K562 (cell line): Measurements from ENCODE around the gene LUC7L3. TPM values are rescaled to one million over a fixed set of nuclear protein-coding genes. Genes with fewer than 3 reads are reported as not detected.

Experiments used
- ATAC-seq: fragments of 200-7000 bp; cut with Tn5 transposase; 3 replicates; pipeline ENCODE4 v1.9.1; 2020; ENCODE audit warnings: moderate library complexity
- BruUV-seq: library from RNA; stranded (reverse); fragments of 400-500 nt; replicated peaks from 2 replicates; lab custom pipeline; 2021; lab: Mats Ljungman, UMichigan
- CTCF ChIA-PET: fragments of 300-600 bp; formaldehyde crosslinking; extraction: SDS; loops from one replicate; lab custom pipeline; 2021; ENCODE audit warnings: low intra/inter-chr PET ratio; lab: Yijun Ruan, JAX
- POLR2A ChIA-PET: fragments of 300-600, 350-650 bp; sonication (Branson Sonifier 250); formaldehyde crosslinking; extraction: SDS; loops from one replicate; lab custom pipeline; 2021; ENCODE audit warnings: antibody characterized with exemption, inconsistent platforms; lab: Yijun Ruan, JAX
- DNase-seq, 4 experiments: peaks; one replicate each; pipeline versions ENCODE4 v3.0.0 to v3.0.0-alpha.2; 2011 to 2018; ENCODE audit warnings: low spot score in 3 of 4, mixed read lengths in 3 of 4; ENCODE audit errors: extremely low read depth in 1 of 4
- FAIRE-seq: peaks from 2 replicates; lab custom pipeline; 2011; peaks lifted over from hg19 to GRCh38; lab: Jason Lieb, UNC
- H2AFZ ChIP-seq: 2 replicates; pipeline ENCODE4 v1.6.0; 2011; ENCODE audit warnings: low read depth, low read length, control low read depth, inconsistent platforms
- H3K27ac ChIP-seq: fragments of 200-600 bp; 3 replicates; pipeline ENCODE4 v1.8.0; 2011; ENCODE audit warnings: low read depth, mild to moderate bottlenecking, control low read depth, inconsistent platforms, low read length, moderate library complexity, mixed read lengths; ENCODE audit errors: extremely low read depth
- H3K27me3 ChIP-seq, 2 experiments: fragments of 300-600 bp in 1 of 2; 2 replicates in 1 of 2; 3 replicates in 1 of 2; pipeline versions ENCODE4 v1.6.0 to v1.8.0; 2011; ENCODE audit warnings: inconsistent platforms in 2 of 2, low read length in 2 of 2, mild to moderate bottlenecking in 1 of 2, mixed read lengths in 1 of 2, moderate library complexity in 1 of 2; ENCODE audit not compliant: control insufficient read depth in 2 of 2, insufficient read depth in 2 of 2
- H3K36me3 ChIP-seq: fragments of 300-600 bp; 3 replicates; pipeline ENCODE4 v1.8.0; 2011; ENCODE audit warnings: mild to moderate bottlenecking, low read length, inconsistent platforms; ENCODE audit not compliant: control insufficient read depth, insufficient read depth
- H3K4me1 ChIP-seq, 2 experiments: fragments of 200-600 bp in 1 of 2; replicated peaks in 1 of 2; 2 replicates in 1 of 2; 3 replicates in 1 of 2; pipeline versions ENCODE4 v1.5.1 to v1.8.0; 2011; ENCODE audit warnings: inconsistent platforms in 2 of 2, low read length in 2 of 2, mild to moderate bottlenecking in 1 of 2, mixed read lengths in 1 of 2, moderate library complexity in 1 of 2; ENCODE audit not compliant: control insufficient read depth in 2 of 2, insufficient read depth in 2 of 2
- H3K4me2 ChIP-seq: 2 replicates; pipeline ENCODE4 v1.6.1; 2011; ENCODE audit warnings: low read length, control low read depth, inconsistent platforms, mixed read lengths; ENCODE audit not compliant: insufficient read depth
- H3K4me3 ChIP-seq: fragments of 200-600 bp; sonication (generic), shearing (Covaris generic); 2 replicates; pipeline ENCODE4 v1.5.1; 2016; ENCODE audit warnings: control low read depth, inconsistent platforms
- H3K79me2 ChIP-seq: fragments of 200-600 bp; 3 replicates; pipeline ENCODE4 v1.8.0; 2011; ENCODE audit warnings: low read length, inconsistent platforms; ENCODE audit not compliant: control insufficient read depth, insufficient read depth
- H3K9ac ChIP-seq, 2 experiments: 2 replicates each; pipeline versions ENCODE4 v1.6.0 to v1.6.1; 2011; ENCODE audit warnings: low read depth in 2 of 2, low read length in 2 of 2, control low read depth in 1 of 2, inconsistent platforms in 1 of 2, mild to moderate bottlenecking in 1 of 2, mixed read lengths in 1 of 2; ENCODE audit not compliant: insufficient read depth in 1 of 2
- H3K9me1 ChIP-seq: one replicate; pipeline ENCODE4 v1.6.0; 2011; ENCODE audit warnings: inconsistent platforms, mild to moderate bottlenecking, low read length, moderate library complexity; ENCODE audit not compliant: control insufficient read depth, insufficient read depth
- H3K9me3 ChIP-seq: replicated peaks from 2 replicates; pipeline ENCODE4 v1.5.1; 2011; ENCODE audit warnings: low read depth, low read length, inconsistent platforms; ENCODE audit not compliant: control insufficient read depth, insufficient read depth
- H4K20me1 ChIP-seq: replicated peaks from 2 replicates; pipeline ENCODE4 v1.6.1; 2011; ENCODE audit warnings: low read length, inconsistent platforms, mixed read lengths; ENCODE audit not compliant: control insufficient read depth, insufficient read depth
- CBFA2T3 ChIP-seq: fragments of 450-650 bp; IDR thresholded peaks from 2 replicates; pipeline ENCODE4 v1.6.1; 2017
- E2F1 ChIP-seq: sonication (generic); formaldehyde crosslinking; IDR thresholded peaks from 2 replicates; pipeline ENCODE4 v1.8.1; 2023; ENCODE audit warnings: mild to moderate bottlenecking, missing genetic modification reagents, moderate library complexity
- HDAC2 ChIP-seq: fragments of 450-650 bp; IDR thresholded peaks from 2 replicates; pipeline ENCODE4 v1.6.1; 2016; ENCODE audit warnings: mild to moderate bottlenecking
- HNRNPLL ChIP-seq: fragments of 200-400 bp; formaldehyde crosslinking; IDR thresholded peaks from 2 replicates; pipeline ENCODE4 v1.6.1; 2017; ENCODE audit warnings: low read length, low read depth, mild to moderate bottlenecking; ENCODE audit not compliant: poor library complexity, severe bottlenecking
- MTA3 ChIP-seq: fragments of 450-650 bp; formaldehyde crosslinking; IDR thresholded peaks from 2 replicates; pipeline ENCODE4 v1.6.1; 2017; ENCODE audit warnings: mild to moderate bottlenecking, borderline replicate concordance
- MYBL2 ChIP-seq, 2 experiments: fragments of 450-650 bp in 1 of 2; sonication (generic) in 1 of 2; formaldehyde crosslinking in 1 of 2; IDR thresholded peaks; 2 replicates each; pipeline versions ENCODE4 v1.6.1 to v1.8.1; 2017 to 2022; ENCODE audit warnings: borderline replicate concordance in 1 of 2, inconsistent platforms in 1 of 2, low read depth in 1 of 2, mild to moderate bottlenecking in 1 of 2, missing genetic modification reagents in 1 of 2, moderate library complexity in 1 of 2
- NFIX ChIP-seq: fragments of 250-450 bp; sonication (Bioruptor Pico); IDR thresholded peaks from 2 replicates; pipeline ENCODE4 v1.4.0; 2020; ENCODE audit warnings: low read depth, mild to moderate bottlenecking, moderate library complexity
- PHTF2 ChIP-seq: fragments of 250-450 bp; sonication (Bioruptor Pico); IDR thresholded peaks from 2 replicates; pipeline ENCODE4 v1.5.0; 2021; ENCODE audit warnings: mild to moderate bottlenecking
- POLR2AphosphoS5 ChIP-seq: IDR thresholded peaks from 2 replicates; pipeline ENCODE4 v1.6.1; 2011; ENCODE audit warnings: mild to moderate bottlenecking, low read depth, low read length, moderate library complexity; ENCODE audit not compliant: control insufficient read depth, insufficient read depth
- PRDM10 ChIP-seq: fragments of 450-650 bp; IDR thresholded peaks from 2 replicates; pipeline ENCODE4 v1.6.1; 2018; ENCODE audit not compliant: partially characterized antibody
- TEAD4 ChIP-seq, 2 experiments: sonication (generic) in 1 of 2; formaldehyde crosslinking in 1 of 2; IDR thresholded peaks; 2 replicates each; pipeline versions ENCODE4 v1.6.1 to v1.8.0; 2012 to 2022; ENCODE audit warnings: borderline replicate concordance in 1 of 2, inconsistent platforms in 1 of 2, low read length in 1 of 2, mild to moderate bottlenecking in 1 of 2, missing genetic modification reagents in 1 of 2
- U2AF1 ChIP-seq: fragments of 200-400 bp; formaldehyde crosslinking; optimal IDR thresholded peaks from 2 replicates; pipeline ENCODE3; 2017; ENCODE audit warnings: mild to moderate bottlenecking, low read depth, low read length, moderate library complexity
- ZBTB8A ChIP-seq: fragments of 450-650 bp; IDR thresholded peaks from 2 replicates; pipeline ENCODE4 v1.6.1; 2018; ENCODE audit warnings: mild to moderate bottlenecking, moderate library complexity; ENCODE audit not compliant: partially characterized antibody
- ZKSCAN8 ChIP-seq: fragments of 200-800 bp; sonication (Bioruptor generic); IDR thresholded peaks from 2 replicates; pipeline ENCODE4 v1.6.1; 2016; ENCODE audit warnings: missing genetic modification characterization, missing compliant biosample characterization
- ZNF655 ChIP-seq: fragments of 250-450 bp; sonication (Bioruptor Pico); IDR thresholded peaks from 2 replicates; pipeline ENCODE4 v1.5.0; 2021
- WGBS: fragments of 100-300 bp; shearing (Covaris generic); methylation state at CpG from one replicate; pipeline ENCODE4 v1.1.6; 2016; ENCODE audit warnings: low coverage, mixed read lengths; ENCODE audit not compliant: insufficient coverage; ENCODE audit errors: missing lambda C conversion rate; 5-methylcytosine and 5-hydroxymethylcytosine counted together
- in situ Hi-C: fragments of 300-500 bp; cut with MboI; formaldehyde crosslinking; loops from 4 replicates; pipeline ENCODE4 v1.15.0; 2018; ENCODE audit warnings: inconsistent platforms, mixed read lengths
- intact Hi-C: fragments of 100-400 bp; cut with micrococcal nuclease; formaldehyde crosslinking; loops from 2 replicates; pipeline ENCODE4 v1.14.2; 2022
- polyA plus RNA-seq, 8 experiments: library from polyadenylated mRNA; depleted of rRNA in 4 of 8; stranded (reverse) in 5 of 8; unstranded in 3 of 8; fragments of >200 nt; fragmentation: Nextera tagmentation in 2 of 8; fragmentation: Illumina TruSeq in 1 of 8; extraction: Ambion mirVana in 2 of 8; extraction: Trizol in 1 of 8; gene quantifications; 2 replicates each; pipeline versions ENCODE4 v1.2.1 to v1.2.3, GENCODE V29; 2011 to 2014; ENCODE audit warnings: inconsistent platforms in 1 of 8, missing spikeins in 1 of 8
- total RNA-seq, 7 experiments: library from RNA; depleted of rRNA in 6 of 7; stranded (reverse); fragments of >200 nt in 6 of 7; fragmentation: Illumina TruSeq in 2 of 7; extraction: Trizol in 2 of 7; gene quantifications; 2 replicates each; pipeline versions ENCODE4 v1.2.1 to v1.2.3, GENCODE V29; 2011 to 2021; ENCODE audit warnings: low replicate concordance in 1 of 7

The LUC7L3 gene
- total and polyA plus RNA-seq, 9 of the 15 experiments (the other 6 are each of a cell fraction or from before 2014, with no cell fraction given) = 80.8 to 284 (median 127) TPM

GRCh38 chr17:50785946-50786570 is 66.7 kb downstream of the LUC7L3 start:
- Histone ChIP-seq H3K9ac (no peak overlapping the region; a peak in 1 of 4 replicates), H4K20me1 (no peaks in the 10 kb centered on the region), H3K27me3 (no peaks in the 10 kb centered on the region), H3K79me2 (no peaks in the 10 kb centered on the region), H2AFZ (no peak overlapping the region), H3K9me1 (no peaks in the 10 kb centered on the region), H3K9me3 (no peaks in the 10 kb centered on the region), H3K4me1 (peaks cover 0 to 3% of the 10 kb centered on the region in 2 experiments; a peak in 1 of 5 replicates), H3K4me3 (no peak overlapping the region), H3K4me2 (no peak overlapping the region), H3K27ac (no peak overlapping the region), H3K36me3 (no peaks in the 10 kb centered on the region)
- in situ Hi-C loops = no loop called here
- intact Hi-C loops = no loop called here
- ATAC-seq (no peak), DNase-seq (no peak), FAIRE-seq (no peak)
- BruUV-seq = no TSS peak
- ChIA-PET POLR2A (interaction anchor here (1.0 kb wide), 1 partner anchor 99 kb away, joined by 3 read pairs; no protein-coding TSS in a partner anchor), CTCF (interaction anchor here (1.5 kb wide), 1 partner anchor 57 kb away, joined by 5 read pairs; no protein-coding TSS in a partner anchor)
- 28% methylated on average over 8 of the region's 9 CpGs for WGBS
- TF ChIP-seq HDAC2 = no peak
- no peak for TF ChIP-seq ZNF655 (CRISPR knock-in tag)
- no peak for TF ChIP-seq MTA3
- no peak for TF ChIP-seq MYBL2 (IDR thresholded peaks at IDR 0.05; ENCODE audit: low read depth)
- no peak for TF ChIP-seq MYBL2 (CRISPR knock-in tag; IDR thresholded peaks at IDR 0.05; ENCODE audit: borderline replicate concordance)
- no peak for TF ChIP-seq PRDM10
- no peak for TF ChIP-seq POLR2AphosphoS5
- TF ChIP-seq U2AF1 = no peak
- no peak for TF ChIP-seq ZBTB8A
- TF ChIP-seq PHTF2 (CRISPR knock-in tag) = no peak
- TF ChIP-seq ZKSCAN8 = no peak
- no peak for TF ChIP-seq CBFA2T3
- TF ChIP-seq E2F1 (CRISPR knock-in tag) = no peak
- no peak for TF ChIP-seq TEAD4 (IDR thresholded peaks at IDR 0.05; ENCODE audit: low read length)
- TF ChIP-seq TEAD4 (CRISPR knock-in tag; IDR thresholded peaks at IDR 0.05; ENCODE audit: borderline replicate concordance) = no peak
- no peak for TF ChIP-seq HNRNPLL
- no peak for TF ChIP-seq NFIX (CRISPR knock-in tag)
